Dedifferentiated amniotic fluid mesenchymal stem cell (primary cell): ENCODE data around the gene C10orf90.

Experiments
- DNase-seq: peaks from one replicate; pipeline ENCODE4 v3.0.0-alpha.2; 2016; ENCODE audit errors: extremely low spot score

C10orf90 gene

GRCh38 chr10:126634911-126635310 lies 35.6 kb downstream of the C10orf90 start:
- no peak for DNase-seq

GRCh38 chr10:126634347-126634746 lies 36.1 kb downstream of the C10orf90 start:
- no peak for DNase-seq

GRCh38 chr10:126632705-126633104 lies 37.8 kb downstream of the C10orf90 start:
- DNase-seq: no peak

- no peak for DNase-seq
Observed at GRCh38 chr10:126629925-126630624, 40.4 kb downstream of the C10orf90 start.

- DNase-seq: no peak
Observed at GRCh38 chr10:126628746-126629145, 41.7 kb downstream of the C10orf90 start.

- DNase-seq: no peak
Observed at GRCh38 chr10:126621846-126622245, 48.6 kb downstream of the C10orf90 start.

GRCh38 chr10:126618466-126618865 lies 52.0 kb downstream of the C10orf90 start:
- no peak for DNase-seq

GRCh38 chr10:126617733-126618132 lies 52.8 kb downstream of the C10orf90 start:
- no peak for DNase-seq

- no peak for DNase-seq
Observed at GRCh38 chr10:126617208-126617607, 53.3 kb downstream of the C10orf90 start.

GRCh38 chr10:126616737-126617136 lies 53.8 kb downstream of the C10orf90 start:
- DNase-seq: no peak

- no peak for DNase-seq
Observed at GRCh38 chr10:126611303-126611702, 59.2 kb downstream of the C10orf90 start.

GRCh38 chr10:126609566-126609965 lies 60.9 kb downstream of the C10orf90 start:
- DNase-seq: no peak

- DNase-seq: no peak
Observed at GRCh38 chr10:126599949-126600682, 70.4 kb downstream of the C10orf90 start.

- DNase-seq: no peak
Observed at GRCh38 chr10:126598009-126598408, 72.5 kb downstream of the C10orf90 start.

GRCh38 chr10:126597211-126597610 lies 73.3 kb downstream of the C10orf90 start:
- no peak for DNase-seq

- DNase-seq: no peak
Observed at GRCh38 chr10:126596472-126597016, 73.9 kb downstream of the C10orf90 start.

GRCh38 chr10:126595160-126595559 lies 75.3 kb downstream of the C10orf90 start:
- DNase-seq: no peak

- no peak for DNase-seq
Observed at GRCh38 chr10:126593968-126594701, 76.4 kb downstream of the C10orf90 start.

- no peak for DNase-seq
Observed at GRCh38 chr10:126592901-126593300, 77.6 kb downstream of the C10orf90 start.

- DNase-seq: no peak
Observed at GRCh38 chr10:126588024-126588423, 82.5 kb downstream of the C10orf90 start.

- no peak for DNase-seq
Observed at GRCh38 chr10:126586878-126587277, 83.6 kb downstream of the C10orf90 start.

- DNase-seq: no peak
Observed at GRCh38 chr10:126586128-126586527, 84.4 kb downstream of the C10orf90 start.
